Cardiac fibroblast (primary cell): ENCODE measurements around the gene CRIM1.

ENCODE experiments used
- DNase-seq, 2 donors: peaks; one replicate each; pipeline versions ENCODE4 v3.0.0 to v3.0.0-alpha.2; 2010; ENCODE audit warnings: low read depth in 2 of 2
- H3K4me3 ChIP-seq, 2 donors: replicated peaks in 1 of 2; 1 replicate in 1 of 2; 2 replicates in 1 of 2; pipeline ENCODE4 v1.5.1; 2011; ENCODE audit warnings: low read depth in 2 of 2, low read length in 2 of 2, mild to moderate bottlenecking in 2 of 2, moderate library complexity in 1 of 2
- TF ChIP-seq, protein P1 (sequence below): IDR thresholded peaks from one replicate; pipeline ENCODE4 v1.5.1; 2011; ENCODE audit warnings: low read depth, mild to moderate bottlenecking, low read length, inconsistent platforms

Gene CRIM1

DNA sequence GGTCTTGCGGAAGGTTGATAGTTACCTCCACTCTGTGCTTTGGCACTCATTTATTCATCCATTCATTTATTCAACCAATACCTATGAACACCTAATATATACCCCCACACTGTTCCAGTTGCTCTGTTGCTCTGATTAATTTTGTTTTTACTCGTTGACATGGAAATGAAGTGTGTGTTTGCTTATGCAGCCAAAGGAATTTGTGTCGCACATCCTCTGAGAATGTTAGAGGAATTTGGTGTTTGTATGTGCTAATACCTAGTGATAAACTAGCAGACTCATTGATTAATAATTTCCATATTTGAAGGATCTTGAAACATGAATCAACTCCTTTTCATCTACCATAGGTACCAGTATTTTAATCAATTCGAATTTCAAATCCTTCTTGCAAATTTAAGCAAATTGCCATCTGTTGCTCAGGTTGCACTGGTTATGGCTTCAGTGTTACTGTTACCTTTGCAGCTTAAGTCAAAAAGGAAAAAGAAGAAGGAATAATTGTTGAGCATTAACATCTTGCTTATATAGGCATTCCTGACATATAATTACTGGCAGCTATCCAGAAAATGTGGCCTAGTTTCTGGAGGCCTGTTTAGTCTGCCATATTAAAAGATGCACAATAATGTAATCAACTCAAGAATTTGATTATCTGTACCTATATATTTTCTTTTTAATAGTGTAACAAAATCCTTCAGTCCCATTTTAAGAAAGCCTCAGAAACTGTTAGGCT is 25.7 kb upstream of the CRIM1 start:
- DNase-seq, result peak; percentile 49 to 82
- no peak overlapping the region for H3K4me3 ChIP-seq
- TF ChIP-seq, protein P1, sequence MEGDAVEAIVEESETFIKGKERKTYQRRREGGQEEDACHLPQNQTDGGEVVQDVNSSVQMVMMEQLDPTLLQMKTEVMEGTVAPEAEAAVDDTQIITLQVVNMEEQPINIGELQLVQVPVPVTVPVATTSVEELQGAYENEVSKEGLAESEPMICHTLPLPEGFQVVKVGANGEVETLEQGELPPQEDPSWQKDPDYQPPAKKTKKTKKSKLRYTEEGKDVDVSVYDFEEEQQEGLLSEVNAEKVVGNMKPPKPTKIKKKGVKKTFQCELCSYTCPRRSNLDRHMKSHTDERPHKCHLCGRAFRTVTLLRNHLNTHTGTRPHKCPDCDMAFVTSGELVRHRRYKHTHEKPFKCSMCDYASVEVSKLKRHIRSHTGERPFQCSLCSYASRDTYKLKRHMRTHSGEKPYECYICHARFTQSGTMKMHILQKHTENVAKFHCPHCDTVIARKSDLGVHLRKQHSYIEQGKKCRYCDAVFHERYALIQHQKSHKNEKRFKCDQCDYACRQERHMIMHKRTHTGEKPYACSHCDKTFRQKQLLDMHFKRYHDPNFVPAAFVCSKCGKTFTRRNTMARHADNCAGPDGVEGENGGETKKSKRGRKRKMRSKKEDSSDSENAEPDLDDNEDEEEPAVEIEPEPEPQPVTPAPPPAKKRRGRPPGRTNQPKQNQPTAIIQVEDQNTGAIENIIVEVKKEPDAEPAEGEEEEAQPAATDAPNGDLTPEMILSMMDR, result no peak

DNA sequence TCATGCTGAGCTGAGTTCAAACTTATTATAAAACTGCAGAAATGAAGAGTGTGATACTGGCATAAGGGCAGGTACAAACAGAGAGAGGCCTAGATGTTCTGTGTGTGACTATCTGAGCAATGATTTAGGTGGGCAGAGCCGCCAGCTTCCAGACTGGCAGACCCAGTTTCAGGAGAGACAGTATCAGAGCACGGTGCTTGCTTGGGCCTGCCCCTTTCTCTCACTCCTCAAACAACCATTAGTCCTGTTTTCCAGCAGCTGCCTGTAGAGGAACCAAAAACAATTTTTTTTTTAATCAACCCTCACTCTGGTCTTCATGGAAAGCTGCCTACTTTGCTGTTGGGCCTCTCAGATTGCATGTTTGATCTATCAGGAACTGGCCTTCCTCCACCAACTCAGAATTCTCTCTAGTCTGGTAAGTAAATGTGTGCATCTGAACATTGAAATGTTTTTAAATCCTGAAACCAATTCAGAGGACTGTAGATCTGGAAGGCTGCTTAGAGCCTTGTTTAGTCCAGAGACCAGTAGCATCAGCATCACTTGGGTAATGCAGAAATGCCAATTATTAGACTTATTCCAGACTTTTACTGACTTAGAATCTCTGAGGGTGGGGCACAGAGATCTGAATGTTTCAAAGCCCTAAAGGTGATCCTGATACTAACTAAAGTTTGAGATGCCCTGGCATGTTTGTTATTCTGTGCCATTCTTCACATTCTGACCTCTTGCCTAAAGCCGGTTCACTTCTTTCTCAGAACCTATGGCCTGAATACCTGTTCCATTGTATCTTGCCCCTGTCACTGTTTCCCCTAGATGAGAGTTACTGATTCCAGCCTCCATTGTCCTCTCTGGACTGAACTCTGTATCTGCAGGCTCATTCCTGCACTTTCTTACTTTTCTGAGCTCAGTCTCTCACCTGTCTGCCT is 24.8 kb upstream of the CRIM1 start:
- H3K4me3 ChIP-seq, result no peak overlapping the region
- TF ChIP-seq, protein P1, result no peak
- no peak for DNase-seq

DNA sequence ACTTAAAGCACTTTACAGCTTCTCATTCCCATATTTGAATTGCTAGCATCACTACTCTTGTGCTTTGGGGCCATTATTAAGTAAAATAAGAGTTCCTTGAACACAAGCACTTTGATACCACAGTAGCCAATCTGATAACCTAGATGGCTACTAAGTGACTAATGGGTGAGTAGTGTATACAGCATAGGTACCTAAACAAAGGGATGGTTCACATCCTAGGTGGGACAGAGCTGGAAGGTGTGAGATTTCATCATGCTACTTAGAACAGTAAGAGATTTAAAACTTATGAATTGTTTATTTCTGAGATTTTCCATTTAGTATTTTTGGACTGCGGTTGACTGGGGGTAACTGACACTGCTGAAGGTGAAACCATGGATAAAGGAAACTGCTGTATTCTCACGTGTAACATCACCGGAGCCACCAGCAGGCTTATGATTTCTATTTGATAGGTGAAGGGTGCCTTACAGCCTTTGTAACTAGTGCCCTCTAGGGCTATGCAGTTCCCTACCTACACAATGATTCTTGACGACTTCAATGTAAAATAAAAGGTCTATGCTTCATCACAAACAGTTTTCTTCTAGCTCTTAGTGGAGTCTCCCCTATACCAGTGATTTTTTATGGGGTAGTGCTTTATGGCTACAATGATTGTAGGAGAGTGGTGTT is 22.1 kb upstream of the CRIM1 start:
- TF ChIP-seq, protein P1, result no peak
- no peak for DNase-seq
- no peak overlapping the region for H3K4me3 ChIP-seq

DNA sequence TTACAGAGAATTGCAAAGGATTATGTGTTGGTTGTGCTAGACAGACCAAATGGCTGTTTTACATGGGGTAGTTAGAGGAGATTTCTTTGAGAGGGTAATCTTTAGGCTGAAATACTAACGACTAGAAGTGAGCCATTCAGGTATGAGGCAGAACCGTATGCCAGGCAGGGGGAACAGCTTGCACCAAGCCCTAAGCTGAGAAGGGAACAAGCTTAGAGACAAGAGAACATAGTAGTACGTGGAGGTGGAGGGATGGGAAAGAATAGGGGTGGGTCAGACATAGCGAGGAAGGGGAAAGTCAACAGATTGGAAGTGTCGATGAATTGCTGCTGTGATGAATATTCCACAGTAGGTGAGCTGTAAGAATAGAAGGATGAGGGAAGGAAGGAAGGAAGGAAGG is 20.0 kb upstream of the CRIM1 start:
- no peak for DNase-seq
- TF ChIP-seq, protein P1, result no peak
- H3K4me3 ChIP-seq, result no peak overlapping the region

DNA sequence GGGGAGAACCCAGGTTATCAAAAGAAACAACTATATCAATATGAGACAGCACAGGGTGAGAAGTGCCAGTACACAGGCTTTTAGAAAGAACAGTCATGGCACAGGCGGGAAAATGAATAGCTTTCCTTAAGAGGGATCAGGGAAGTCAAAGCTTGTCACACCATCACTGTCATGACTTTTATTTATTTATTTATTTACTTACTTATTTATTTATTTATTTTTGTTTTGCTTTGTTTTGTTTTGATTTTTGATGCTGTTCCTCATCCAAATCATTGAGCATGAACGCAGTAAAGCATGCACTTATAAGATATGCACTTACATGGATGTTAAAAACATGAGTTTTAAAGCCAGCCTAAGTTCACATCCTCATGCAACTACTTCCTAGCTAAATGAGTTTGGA is 19.3 kb upstream of the CRIM1 start:
- no peak overlapping the region for H3K4me3 ChIP-seq
- TF ChIP-seq, protein P1, result no peak
- no peak for DNase-seq

DNA sequence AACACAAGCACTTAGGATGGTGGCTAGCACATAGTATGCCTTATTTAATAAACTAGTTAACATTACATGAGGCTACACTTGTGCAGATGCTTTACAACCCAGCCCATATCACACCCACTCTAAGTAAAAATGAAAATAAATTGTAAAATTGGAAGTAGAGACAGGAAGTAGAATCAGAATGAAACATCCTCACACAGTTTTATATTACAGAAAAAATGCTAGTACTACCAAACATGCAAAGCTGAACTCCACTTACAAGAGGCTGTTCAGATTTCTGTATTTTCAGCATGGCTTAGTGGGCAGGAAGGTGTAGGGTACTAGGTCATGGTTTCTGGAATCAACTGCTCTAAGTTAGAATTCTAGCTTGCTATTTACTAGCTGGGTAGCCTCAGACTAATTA is 18.2 kb upstream of the CRIM1 start:
- no peak for DNase-seq
- TF ChIP-seq, protein P1, result no peak
- no peak overlapping the region for H3K4me3 ChIP-seq
